Measurements from ENCODE around the gene KSR2.

The KSR2 gene

GRCh38 chr12:117998719-117999118, 29.9 kb upstream of the KSR2 start:
- H3K9me3 ChIP-seq (ENCODE audit: control insufficient read depth, low read length), result no peaks in the 10 kb centered on the region
- H3K27ac ChIP-seq (ENCODE audit: insufficient read depth, low read depth, low read length, poor library complexity, severe bottlenecking), result no peak overlapping the region
- WGBS, 2 experiments, result 91 to 98% methylated on average over 2 of the region's 2 CpGs
- H3K27me3 ChIP-seq (ENCODE audit: control insufficient read depth, insufficient read depth, low read length, poor library complexity, severe bottlenecking), result no peaks in the 10 kb centered on the region
- no peak overlapping the region for H3K4me3 ChIP-seq (ENCODE audit: insufficient read depth, low read depth, low read length)
- H3K4me1 ChIP-seq (ENCODE audit: control insufficient read depth, insufficient read depth, low read length), result no peaks in the 10 kb centered on the region
- no peaks in the 10 kb centered on the region for H3K36me3 ChIP-seq (ENCODE audit: control insufficient read depth, insufficient read depth, low read length)

DNA sequence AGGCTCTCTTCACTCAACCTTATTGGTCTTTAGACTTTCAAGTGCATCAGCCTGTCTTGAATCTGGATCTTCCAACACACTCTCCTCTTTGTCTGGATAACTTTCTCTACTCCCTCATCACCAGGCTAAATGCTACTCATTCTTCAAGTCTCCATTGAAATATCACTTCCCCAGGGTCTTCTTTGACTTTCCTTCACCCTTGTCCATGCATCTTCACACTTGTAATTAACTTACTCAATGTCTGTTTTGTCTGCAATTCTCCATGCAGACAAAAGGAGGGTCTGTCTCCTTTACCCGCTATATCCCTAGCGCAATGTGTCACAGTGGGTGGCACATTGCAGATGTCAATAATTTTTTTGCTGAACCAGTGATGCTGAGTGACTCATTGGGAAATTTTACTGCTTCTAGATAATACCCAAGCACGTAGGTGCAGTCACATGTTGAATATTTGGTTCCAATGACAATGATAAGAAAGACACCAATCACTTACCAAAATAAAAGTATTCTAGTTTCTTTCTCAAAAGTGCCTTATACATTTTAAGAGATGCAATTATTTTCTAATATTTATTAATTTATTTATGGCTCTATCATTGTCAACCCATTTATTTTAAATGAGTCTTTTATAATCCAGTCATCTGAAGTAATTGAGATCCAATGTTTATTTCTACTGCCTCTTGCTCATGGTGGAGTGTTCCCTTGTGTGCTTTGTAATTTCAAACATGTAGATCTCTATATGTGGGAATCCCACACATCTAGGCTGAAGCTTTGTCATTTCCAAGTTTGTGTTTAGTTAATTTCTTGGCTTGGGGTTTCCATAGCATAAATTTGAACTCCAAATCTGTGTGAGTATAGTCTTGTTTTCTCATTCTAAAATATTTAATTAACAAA, 26.0 kb upstream of the KSR2 start:
- 80 to 84% methylated on average over 2 to 3 of the region's 3 CpGs for WGBS, 2 experiments

GRCh38 chr12:117986705-117987469, 18.1 kb upstream of the KSR2 start:
- no peaks in the 10 kb centered on the region for H3K27me3 ChIP-seq (ENCODE audit: control insufficient read depth, insufficient read depth, low read length, poor library complexity, severe bottlenecking)
- H3K9me3 ChIP-seq (ENCODE audit: control insufficient read depth, low read length), result no peaks in the 10 kb centered on the region
- no peaks in the 10 kb centered on the region for H3K4me1 ChIP-seq (ENCODE audit: control insufficient read depth, insufficient read depth, low read length)
- 93 to 95% methylated on average over 3 to 4 of the region's 4 CpGs for WGBS, 2 experiments
- no peaks in the 10 kb centered on the region for H3K36me3 ChIP-seq (ENCODE audit: control insufficient read depth, insufficient read depth, low read length)
- H3K27ac ChIP-seq (ENCODE audit: insufficient read depth, low read depth, low read length, poor library complexity, severe bottlenecking), result no peak overlapping the region
- H3K4me3 ChIP-seq (ENCODE audit: insufficient read depth, low read depth, low read length), result no peak overlapping the region

More for the DNA sequence above, 26.0 kb upstream of the KSR2 start:
- H3K27ac ChIP-seq (ENCODE audit: insufficient read depth, low read depth, low read length, poor library complexity, severe bottlenecking), result no peak overlapping the region
- no peaks in the 10 kb centered on the region for H3K36me3 ChIP-seq (ENCODE audit: control insufficient read depth, insufficient read depth, low read length)
- no peak overlapping the region for H3K4me3 ChIP-seq (ENCODE audit: insufficient read depth, low read depth, low read length)
- no peaks in the 10 kb centered on the region for H3K27me3 ChIP-seq (ENCODE audit: control insufficient read depth, insufficient read depth, low read length, poor library complexity, severe bottlenecking)
- no peaks in the 10 kb centered on the region for H3K4me1 ChIP-seq (ENCODE audit: control insufficient read depth, insufficient read depth, low read length)
- H3K9me3 ChIP-seq (ENCODE audit: control insufficient read depth, low read length), result no peaks in the 10 kb centered on the region

GRCh38 chr12:117985182-117985581, 16.4 kb upstream of the KSR2 start:
- Histone ChIP-seq H3K4me1 (ENCODE audit: control insufficient read depth, insufficient read depth, low read length) (no peaks in the 10 kb centered on the region), H3K36me3 (ENCODE audit: control insufficient read depth, insufficient read depth, low read length) (no peaks in the 10 kb centered on the region), H3K4me3 (ENCODE audit: insufficient read depth, low read depth, low read length) (no peak overlapping the region), H3K27ac (ENCODE audit: insufficient read depth, low read depth, low read length, poor library complexity, severe bottlenecking) (no peak overlapping the region), H3K27me3 (ENCODE audit: control insufficient read depth, insufficient read depth, low read length, poor library complexity, severe bottlenecking) (no peaks in the 10 kb centered on the region), H3K9me3 (ENCODE audit: control insufficient read depth, low read length) (no peaks in the 10 kb centered on the region)
- 90 to 97% methylated on average over 2 of the region's 2 CpGs for WGBS, 2 experiments

DNA sequence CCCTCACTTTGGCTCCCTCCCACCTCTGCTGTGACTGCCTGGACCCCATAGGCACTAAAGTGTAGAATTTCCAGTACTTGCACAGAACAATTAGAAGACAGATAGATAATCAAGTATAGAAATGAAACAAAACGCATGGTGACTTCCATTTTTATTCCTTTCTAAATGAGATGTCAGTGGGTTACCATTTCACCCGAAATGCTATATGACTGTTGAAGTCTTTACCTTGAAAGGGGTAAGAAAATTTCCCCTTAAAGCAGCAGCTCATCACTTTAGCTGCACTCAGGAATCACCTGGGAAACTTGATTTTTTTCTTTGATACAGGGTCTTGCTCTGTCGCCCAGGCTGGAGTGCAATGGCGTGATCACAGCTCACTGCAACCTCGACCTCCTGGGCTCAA, 12.5 kb upstream of the KSR2 start:
- WGBS, 2 experiments, result 88 to 90% methylated on average over 5 of the region's 5 CpGs
- Histone ChIP-seq H3K27ac (ENCODE audit: insufficient read depth, low read depth, low read length, poor library complexity, severe bottlenecking) (no peak overlapping the region), H3K9me3 (ENCODE audit: control insufficient read depth, low read length) (no peaks in the 10 kb centered on the region), H3K4me3 (ENCODE audit: insufficient read depth, low read depth, low read length) (no peak overlapping the region), H3K27me3 (ENCODE audit: control insufficient read depth, insufficient read depth, low read length, poor library complexity, severe bottlenecking) (no peaks in the 10 kb centered on the region), H3K36me3 (ENCODE audit: control insufficient read depth, insufficient read depth, low read length) (no peaks in the 10 kb centered on the region), H3K4me1 (ENCODE audit: control insufficient read depth, insufficient read depth, low read length) (no peaks in the 10 kb centered on the region)

- Histone ChIP-seq H3K27me3 (ENCODE audit: control insufficient read depth, insufficient read depth, low read length, poor library complexity, severe bottlenecking) (no peaks in the 10 kb centered on the region), H3K9me3 (ENCODE audit: control insufficient read depth, low read length) (no peaks in the 10 kb centered on the region), H3K36me3 (ENCODE audit: control insufficient read depth, insufficient read depth, low read length) (no peaks in the 10 kb centered on the region), H3K4me1 (ENCODE audit: control insufficient read depth, insufficient read depth, low read length) (no peaks in the 10 kb centered on the region), H3K27ac (ENCODE audit: insufficient read depth, low read depth, low read length, poor library complexity, severe bottlenecking) (no peak overlapping the region), H3K4me3 (ENCODE audit: insufficient read depth, low read depth, low read length) (no peak overlapping the region)
- WGBS, 2 experiments, result 85 to 94% methylated on average over 1 to 3 of the region's 4 CpGs
These were observed 11.8 kb upstream of the KSR2 start for GRCh38 chr12:117980616-117981015.

- no peaks in the 10 kb centered on the region for H3K9me3 ChIP-seq (ENCODE audit: control insufficient read depth, low read length)
- H3K36me3 ChIP-seq (ENCODE audit: control insufficient read depth, insufficient read depth, low read length), result no peaks in the 10 kb centered on the region
- no peaks in the 10 kb centered on the region for H3K27me3 ChIP-seq (ENCODE audit: control insufficient read depth, insufficient read depth, low read length, poor library complexity, severe bottlenecking)
- WGBS, 2 experiments, result 100% methylated on average over 1 of the region's 1 CpG
- H3K27ac ChIP-seq (ENCODE audit: insufficient read depth, low read depth, low read length, poor library complexity, severe bottlenecking), result no peak overlapping the region
- no peaks in the 10 kb centered on the region for H3K4me1 ChIP-seq (ENCODE audit: control insufficient read depth, insufficient read depth, low read length)
- H3K4me3 ChIP-seq (ENCODE audit: insufficient read depth, low read depth, low read length), result no peak overlapping the region
These were observed 8.6 kb upstream of the KSR2 start for GRCh38 chr12:117977373-117977772.

- H3K27me3 ChIP-seq (ENCODE audit: control insufficient read depth, insufficient read depth, low read length, poor library complexity, severe bottlenecking), result peaks cover 3% of the 10 kb centered on the region
- H3K9me3 ChIP-seq (ENCODE audit: control insufficient read depth, low read length), result no peaks in the 10 kb centered on the region
- WGBS, 2 experiments, result 88 to 97% methylated on average over 3 of the region's 3 CpGs
- H3K4me3 ChIP-seq (ENCODE audit: insufficient read depth, low read depth, low read length), result no peak overlapping the region
- no peaks in the 10 kb centered on the region for H3K4me1 ChIP-seq (ENCODE audit: control insufficient read depth, insufficient read depth, low read length)
- no peak overlapping the region for H3K27ac ChIP-seq (ENCODE audit: insufficient read depth, low read depth, low read length, poor library complexity, severe bottlenecking)
- H3K36me3 ChIP-seq (ENCODE audit: control insufficient read depth, insufficient read depth, low read length), result no peaks in the 10 kb centered on the region
These were observed 6.2 kb upstream of the KSR2 start for GRCh38 chr12:117975006-117975405.

- Histone ChIP-seq H3K36me3 (ENCODE audit: control insufficient read depth, insufficient read depth, low read length) (no peaks in the 10 kb centered on the region), H3K4me3 (ENCODE audit: insufficient read depth, low read depth, low read length) (no peak overlapping the region), H3K27me3 (ENCODE audit: control insufficient read depth, insufficient read depth, low read length, poor library complexity, severe bottlenecking) (peaks cover 29% of the 10 kb centered on the region), H3K27ac (ENCODE audit: insufficient read depth, low read depth, low read length, poor library complexity, severe bottlenecking) (no peak overlapping the region), H3K9me3 (ENCODE audit: control insufficient read depth, low read length) (no peaks in the 10 kb centered on the region), H3K4me1 (ENCODE audit: control insufficient read depth, insufficient read depth, low read length) (peaks cover 1% of the 10 kb centered on the region)
- WGBS, 2 experiments, result 91 to 92% methylated on average over 2 of the region's 2 CpGs
These were observed 3.5 kb upstream of the KSR2 start for GRCh38 chr12:117972301-117972700.

DNA sequence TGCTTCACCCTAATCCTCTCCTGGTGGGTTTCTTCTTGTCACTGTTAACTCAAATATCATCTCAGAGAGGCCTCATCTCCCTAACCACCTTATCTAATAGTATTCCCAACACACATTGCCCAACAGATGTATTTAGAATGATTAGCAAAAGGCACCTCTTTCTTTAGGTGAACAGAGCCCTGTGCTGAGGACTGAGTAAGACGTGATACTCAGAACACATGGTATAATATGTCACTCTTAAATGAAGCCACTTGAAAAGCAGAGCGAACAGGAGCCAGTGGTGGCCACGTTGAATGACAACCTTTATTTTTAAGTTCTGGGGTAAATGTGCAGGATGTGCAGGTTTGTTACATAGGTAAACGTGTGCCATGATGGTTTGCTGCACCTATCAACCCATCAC, 1.5 kb upstream of the KSR2 start:
- 91 to 93% methylated on average over 4 of the region's 4 CpGs for WGBS, 2 experiments
- H3K9me3 ChIP-seq (ENCODE audit: control insufficient read depth, low read length), result no peaks in the 10 kb centered on the region
- peaks cover 43% of the 10 kb centered on the region for H3K27me3 ChIP-seq (ENCODE audit: control insufficient read depth, insufficient read depth, low read length, poor library complexity, severe bottlenecking)
- no peak overlapping the region for H3K27ac ChIP-seq (ENCODE audit: insufficient read depth, low read depth, low read length, poor library complexity, severe bottlenecking)
- no peaks in the 10 kb centered on the region for H3K36me3 ChIP-seq (ENCODE audit: control insufficient read depth, insufficient read depth, low read length)
- H3K4me1 ChIP-seq (ENCODE audit: control insufficient read depth, insufficient read depth, low read length), result peaks cover 6% of the 10 kb centered on the region
- H3K4me3 ChIP-seq (ENCODE audit: insufficient read depth, low read depth, low read length), result no peak overlapping the region

All from ectodermal cell (in vitro differentiated cells).